Fibroblast of peridontal ligament (primary cell): ENCODE results near the gene PTAR1.
A peak's percentile ranks its signal among the peaks of the same experiment; 100 is the strongest.

Source experiments
- DNase-seq: peaks from one replicate; pipeline ENCODE4 v3.0.0-alpha.2; 2010; ENCODE audit errors: extremely low read depth

Gene PTAR1

GRCh38 chr9:69750085-69750484 lies 9.7 kb downstream of the PTAR1 start:
- no peak for DNase-seq

DNA sequence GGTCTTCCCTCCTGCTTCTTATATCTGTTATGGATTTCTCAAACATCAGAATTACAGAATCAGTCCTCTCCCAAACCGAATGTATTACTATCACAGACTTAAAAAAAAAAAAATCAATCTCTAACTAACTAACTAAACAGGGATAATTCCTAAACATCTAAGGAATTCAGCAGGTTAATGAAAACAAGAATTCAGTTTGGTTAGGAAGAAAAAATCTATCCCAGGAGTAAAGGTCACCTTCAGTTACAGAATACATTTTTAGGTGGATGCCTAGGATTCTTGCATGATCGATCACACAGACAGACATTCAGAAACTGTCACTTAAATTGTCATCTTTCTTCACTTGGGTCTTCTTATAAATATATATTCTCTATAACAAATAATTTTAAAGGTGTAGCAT lies 11.5 kb downstream of the PTAR1 start:
- DNase-seq, result no peak

DNA sequence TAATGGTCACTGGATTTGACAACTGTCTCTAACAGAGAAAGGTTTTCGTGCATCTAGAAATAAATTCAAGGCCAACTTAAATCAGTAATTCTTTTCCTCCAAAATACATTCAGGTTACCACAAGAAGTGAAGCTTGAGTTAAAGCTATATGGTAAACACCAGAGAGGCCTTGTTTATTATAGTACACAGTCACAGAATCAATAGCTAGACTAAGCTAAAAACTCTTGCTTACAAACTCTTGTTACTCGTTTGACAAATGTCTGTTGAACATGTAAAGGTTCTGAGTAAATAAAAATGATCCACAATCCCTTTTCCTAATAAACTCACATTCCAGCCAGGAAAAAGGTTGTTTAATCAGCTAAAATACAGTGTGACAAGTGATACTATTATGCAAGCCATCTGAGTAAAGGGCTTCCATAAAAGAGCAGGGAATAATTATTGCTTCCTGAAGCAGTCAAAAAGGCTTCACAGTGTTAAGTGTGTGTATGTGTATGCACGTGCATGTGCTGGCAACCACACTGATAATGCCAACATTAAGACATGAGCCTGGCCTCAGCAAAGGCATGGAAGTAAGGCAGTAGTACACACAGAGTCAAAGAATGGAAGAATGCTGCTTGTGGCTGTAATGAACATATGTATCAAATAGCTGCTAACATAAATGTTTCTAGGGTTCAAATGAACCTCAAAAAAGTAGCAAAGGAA lies 12.8 kb downstream of the PTAR1 start:
- no peak for DNase-seq

DNA sequence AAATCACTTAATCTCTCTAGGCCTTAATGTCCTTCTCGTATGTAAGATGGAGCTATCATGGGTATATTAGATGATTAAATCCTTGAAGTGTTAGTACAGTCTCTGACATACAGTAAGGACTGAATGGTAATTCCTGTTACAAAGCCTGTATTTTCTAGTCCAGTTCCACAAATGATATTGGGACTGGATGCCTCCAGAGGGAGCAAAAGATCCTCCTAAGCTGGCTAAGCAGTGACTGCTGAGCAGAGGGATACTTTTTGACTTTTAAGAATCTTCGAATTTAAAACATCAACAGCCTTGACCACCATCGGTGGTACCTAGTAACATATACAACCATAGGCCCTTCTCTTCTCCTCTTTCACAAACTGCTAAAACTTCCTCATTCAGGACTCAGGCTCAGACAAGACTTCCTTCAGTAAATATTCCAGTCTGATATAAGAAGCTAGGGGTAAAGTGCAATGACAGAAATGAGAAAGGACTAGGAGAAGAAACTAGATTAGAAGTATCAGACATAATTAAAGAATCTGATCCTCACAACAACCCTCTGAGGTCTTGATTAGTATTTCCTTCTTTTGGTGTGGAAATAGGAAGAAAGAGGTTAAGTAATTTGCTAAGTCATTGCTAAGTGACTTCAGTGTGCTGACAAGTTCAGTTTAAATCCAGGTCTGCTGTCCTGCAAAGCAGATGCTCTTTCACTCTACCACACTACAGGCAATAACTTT lies 13.9 kb downstream of the PTAR1 start:
- peak; percentile 68 for DNase-seq

DNA sequence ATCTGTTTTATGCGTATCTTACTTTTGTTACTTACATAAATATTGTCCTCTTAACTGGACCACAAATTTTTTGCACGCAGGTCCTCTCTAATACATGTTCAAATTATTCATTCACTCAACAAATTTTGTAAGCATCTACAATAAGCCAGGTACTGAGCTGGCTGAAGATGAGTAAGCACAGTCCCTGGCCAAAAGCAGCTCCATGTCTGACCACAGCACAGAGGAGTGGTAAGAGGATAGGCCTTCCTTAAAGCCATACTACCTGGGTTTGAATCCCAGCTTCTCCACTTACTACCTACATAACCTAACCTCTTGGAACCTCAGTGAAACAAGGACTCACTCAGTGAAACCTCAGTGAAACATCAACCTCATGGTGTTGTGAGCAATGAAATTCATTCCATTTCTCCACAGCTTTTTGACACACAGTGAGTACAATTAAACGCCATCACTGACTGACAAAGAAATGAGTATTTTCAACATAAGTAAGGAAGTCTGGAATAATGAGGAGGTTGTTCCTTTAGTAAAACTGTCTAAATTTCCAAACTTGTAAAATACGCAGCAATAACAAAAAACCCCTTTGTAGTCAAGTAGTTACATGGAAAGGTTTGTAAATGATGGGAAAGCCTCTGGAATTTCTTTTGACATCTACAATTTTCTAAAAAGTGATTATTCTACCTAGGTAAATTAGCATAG lies 15.0 kb downstream of the PTAR1 start:
- DNase-seq, result no peak

GRCh38 chr9:69743930-69744329 lies 15.9 kb downstream of the PTAR1 start:
- DNase-seq, result no peak

GRCh38 chr9:69740872-69741505 lies 18.8 kb downstream of the PTAR1 start:
- DNase-seq, result no peak

DNA sequence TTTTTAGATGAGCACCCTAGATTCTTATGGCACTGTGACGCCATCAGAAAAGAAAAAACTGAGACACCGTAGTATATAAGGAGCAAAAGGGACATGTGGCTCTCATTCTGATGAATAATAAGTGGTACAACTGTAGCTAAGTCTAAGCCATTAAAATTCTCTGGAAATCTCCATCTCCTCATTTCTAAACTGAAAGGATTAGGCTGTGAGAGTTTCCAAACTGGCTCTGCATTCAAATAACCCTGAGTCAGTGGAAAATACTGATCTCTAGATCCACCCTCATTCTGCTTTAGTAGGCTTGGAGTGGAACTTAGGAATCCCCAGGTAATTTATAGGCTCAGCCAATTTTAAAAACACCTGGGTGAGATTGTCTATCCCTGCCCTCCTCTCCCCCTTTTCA lies 28.5 kb downstream of the PTAR1 start:
- DNase-seq, result no peak

DNA sequence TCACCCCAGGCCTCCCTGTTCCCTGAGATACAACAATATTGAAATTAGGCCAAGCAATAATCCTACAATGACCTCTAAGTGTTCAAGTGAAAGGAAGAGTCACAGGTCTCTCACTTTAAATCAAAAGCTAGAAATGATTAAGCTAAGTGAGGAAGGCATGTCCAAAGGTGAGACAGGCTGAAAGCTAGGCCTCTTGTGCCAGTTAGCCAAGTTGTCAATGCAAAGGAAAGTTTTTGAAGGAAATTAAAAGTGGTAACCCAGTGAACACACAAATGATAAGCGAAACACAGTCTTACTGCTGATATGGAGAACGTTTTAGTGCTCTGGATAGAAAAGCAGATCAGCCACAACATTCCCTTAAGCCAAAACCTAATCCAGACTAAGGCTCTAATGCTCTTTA lies 39.8 kb downstream of the PTAR1 start:
- DNase-seq, result no peak

DNA sequence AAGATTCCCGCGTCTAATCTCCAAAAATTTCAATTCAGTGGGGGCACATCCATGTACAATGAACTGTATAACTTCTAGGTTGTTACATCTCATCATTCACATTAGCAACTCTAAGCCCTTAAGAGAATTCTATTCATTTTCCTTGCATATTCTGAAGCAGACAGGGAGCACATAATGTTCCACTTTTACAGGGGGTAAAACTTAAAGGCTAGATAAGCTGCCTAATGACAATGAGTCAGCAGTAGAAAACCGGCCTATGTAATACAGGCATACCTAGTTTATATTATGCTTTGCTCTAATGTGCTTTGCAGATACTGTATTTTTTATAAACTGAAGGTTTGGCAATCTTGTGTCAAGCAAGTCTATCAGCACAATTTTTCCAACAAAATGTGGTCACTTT lies 40.4 kb downstream of the PTAR1 start:
- DNase-seq, result peak; percentile 5

DNA sequence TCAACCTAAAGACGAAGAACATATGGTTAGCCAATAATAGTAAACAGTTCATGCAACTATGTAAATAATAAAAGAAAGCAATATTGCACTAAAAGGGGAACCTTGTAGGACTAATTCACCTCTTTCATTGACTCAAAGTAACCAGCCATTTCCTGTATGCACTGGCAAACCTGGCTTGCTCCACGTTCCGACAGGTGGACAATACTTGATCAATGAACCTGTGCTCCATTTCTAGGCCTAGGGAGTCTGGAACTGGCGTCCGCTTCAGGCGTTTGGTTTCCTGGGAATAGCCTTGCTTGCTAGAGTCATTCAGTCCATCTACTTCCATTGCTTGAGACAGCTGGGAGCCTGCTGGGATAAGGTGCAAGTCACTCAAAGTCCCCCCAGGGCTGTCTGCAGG lies 41.6 kb downstream of the PTAR1 start:
- DNase-seq, result no peak

- no peak for DNase-seq
Measured at GRCh38 chr9:69715825-69716224, 44.0 kb downstream of the PTAR1 start.

DNA sequence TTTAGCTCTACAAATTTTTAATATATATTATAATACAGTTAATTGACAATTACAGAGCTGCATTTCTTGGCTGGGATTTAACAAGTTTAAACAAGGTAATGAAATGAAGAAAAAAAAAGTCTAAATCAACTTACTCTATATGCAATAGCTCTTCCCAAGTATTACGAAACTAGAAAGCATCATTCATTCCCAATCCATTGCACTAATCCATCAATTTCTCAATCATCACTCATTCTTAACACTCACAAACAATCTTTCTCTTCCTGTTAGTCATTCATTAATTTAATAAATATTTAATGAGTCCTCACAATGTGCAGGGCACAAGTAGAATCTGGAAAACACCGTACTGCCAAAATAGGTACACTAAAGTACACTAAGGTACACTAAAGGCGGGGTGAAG lies 44.7 kb downstream of the PTAR1 start:
- DNase-seq, result no peak

GRCh38 chr9:69697475-69697874 lies 62.3 kb downstream of the PTAR1 start:
- no peak for DNase-seq

GRCh38 chr9:69696802-69697201 lies 63.0 kb downstream of the PTAR1 start:
- DNase-seq, result peak; percentile 17

DNA sequence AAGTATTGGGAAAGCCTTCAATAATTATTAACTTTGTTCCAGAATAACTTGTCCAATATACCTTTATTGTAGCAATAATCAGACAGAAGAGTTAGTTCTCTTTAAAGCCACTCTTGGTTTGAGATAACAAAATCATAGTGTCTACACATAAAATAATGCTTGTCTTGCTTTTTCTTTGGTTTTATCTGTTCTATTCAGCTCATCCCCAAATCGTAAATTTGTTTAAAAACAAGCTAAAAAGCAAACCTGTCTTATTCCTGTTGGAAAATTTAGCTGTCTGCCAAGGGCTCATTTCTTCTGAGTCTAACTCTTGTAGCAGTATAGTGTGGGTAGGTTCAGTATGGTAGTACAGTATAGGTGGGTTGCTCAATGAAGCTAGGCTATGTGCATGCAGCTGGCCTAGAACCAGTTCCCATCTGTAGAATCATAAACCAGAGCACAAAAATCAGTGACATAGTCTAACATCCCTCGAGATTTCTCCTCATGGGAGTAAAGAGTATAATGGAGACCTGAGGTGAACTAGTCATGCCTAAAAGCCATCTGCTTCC lies 69.7 kb downstream of the PTAR1 start:
- no peak for DNase-seq

DNA sequence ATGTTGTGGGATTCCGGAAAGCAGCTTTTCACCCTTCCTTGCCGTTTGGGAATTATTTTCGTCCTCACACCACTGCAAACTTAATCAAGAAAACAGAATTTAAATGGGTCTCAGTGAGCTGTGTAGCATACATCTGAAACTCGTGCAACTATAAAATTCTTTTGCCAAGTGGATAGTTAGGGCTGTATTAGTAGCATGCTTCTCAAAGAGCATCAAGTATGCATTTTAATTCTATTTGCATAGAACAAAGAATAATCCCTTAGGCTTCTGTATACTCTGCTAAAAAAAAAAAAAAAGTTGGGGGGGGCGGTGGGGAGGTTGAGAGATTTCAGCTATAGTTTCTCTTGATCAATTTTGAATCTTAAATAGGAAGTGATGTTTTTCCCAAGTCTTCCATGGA lies 75.9 kb downstream of the PTAR1 start:
- DNase-seq, result no peak

GRCh38 chr9:69678843-69679538 lies 80.8 kb downstream of the PTAR1 start:
- DNase-seq, result no peak

- no peak for DNase-seq
Measured at GRCh38 chr9:69677931-69678330, 81.9 kb downstream of the PTAR1 start.

GRCh38 chr9:69675563-69675962 lies 84.2 kb downstream of the PTAR1 start:
- DNase-seq, result no peak

DNA sequence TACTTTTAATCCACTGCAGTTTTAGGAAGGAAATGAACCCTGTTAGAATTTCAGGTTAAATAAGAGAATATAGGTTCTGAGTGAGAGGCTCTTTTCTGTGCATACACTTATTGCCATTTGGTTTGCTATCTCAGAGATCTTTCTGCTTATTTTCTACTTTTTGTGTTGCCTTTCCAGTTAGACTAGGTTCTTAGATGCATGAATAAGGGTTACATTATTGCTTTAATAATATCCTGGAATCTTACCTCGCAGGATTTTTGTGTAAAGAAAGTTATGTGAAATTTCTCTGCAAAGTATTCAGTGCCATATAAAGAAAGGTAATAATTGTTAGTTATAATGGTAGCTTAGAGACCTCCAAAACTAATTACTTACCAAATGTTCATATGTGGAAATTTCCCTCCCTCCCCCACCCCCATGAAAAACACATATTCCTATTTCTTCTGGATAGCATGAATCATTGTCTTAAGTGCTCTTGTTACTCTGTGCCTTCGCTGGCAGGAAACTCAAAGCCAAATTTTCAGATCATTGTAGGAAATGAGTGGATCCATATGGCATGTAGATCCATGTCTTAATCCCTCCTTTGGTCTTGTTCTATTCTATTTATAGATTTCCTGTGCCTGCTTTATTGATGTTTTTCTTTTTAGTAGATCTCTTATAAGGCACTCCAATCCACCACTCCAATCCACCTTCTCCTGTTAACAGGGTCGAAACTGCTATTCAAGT lies 84.9 kb downstream of the PTAR1 start:
- DNase-seq, result peak; percentile 96
